Measurements from ENCODE around the gene CEACAM6. TPM values are rescaled to one million over a fixed set of nuclear protein-coding genes. Genes with fewer than 3 reads are reported as not detected.
"Not testable (repeated sequence)": the region's sequence is repeated elsewhere in the genome, so short reads cannot be mapped to it uniquely, and the experiment has no call there.

The CEACAM6 gene
- total RNA-seq, 1 donor from 2014 or later = under 0.01 TPM

DNA sequence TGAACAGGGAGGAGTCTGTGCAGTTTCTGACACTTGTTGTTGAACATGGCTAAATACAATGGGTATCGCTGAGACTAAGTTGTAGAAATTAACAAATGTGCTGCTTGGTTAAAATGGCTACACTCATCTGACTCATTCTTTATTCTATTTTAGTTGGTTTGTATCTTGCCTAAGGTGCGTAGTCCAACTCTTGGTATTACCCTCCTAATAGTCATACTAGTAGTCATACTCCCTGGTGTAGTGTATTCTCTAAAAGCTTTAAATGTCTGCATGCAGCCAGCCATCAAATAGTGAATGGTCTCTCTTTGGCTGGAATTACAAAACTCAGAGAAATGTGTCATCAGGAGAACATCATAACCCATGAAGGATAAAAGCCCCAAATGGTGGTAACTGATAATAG lies 16.1 kb downstream of the CEACAM6 start:
- no peak overlapping the region for H3K27ac ChIP-seq (ENCODE audit: low read depth, low read length)
- H3K27me3 ChIP-seq (ENCODE audit: control insufficient read depth in 3 of 3, insufficient read depth in 3 of 3, low read length in 3 of 3) = peaks cover 0 to 3% (median 2%) of the 10 kb centered on the region in 3 donors
- no peak overlapping the region for H3K9ac ChIP-seq (ENCODE audit: low read depth in 1 of 3, low read length in 3 of 3)
- no peaks in the 10 kb centered on the region for H3K4me1 ChIP-seq (ENCODE audit: control insufficient read depth in 3 of 3, insufficient read depth in 3 of 3, low read length in 3 of 3)
- H3K4me3 ChIP-seq (ENCODE audit: low read length in 3 of 3) = no peak overlapping the region
- no peaks in the 10 kb centered on the region for H3K9me3 ChIP-seq (ENCODE audit: control insufficient read depth in 3 of 3, low read length in 3 of 3)
- no peaks in the 10 kb centered on the region for H3K36me3 ChIP-seq (ENCODE audit: control insufficient read depth in 3 of 3, insufficient read depth in 3 of 3, low read length in 3 of 3)

DNA sequence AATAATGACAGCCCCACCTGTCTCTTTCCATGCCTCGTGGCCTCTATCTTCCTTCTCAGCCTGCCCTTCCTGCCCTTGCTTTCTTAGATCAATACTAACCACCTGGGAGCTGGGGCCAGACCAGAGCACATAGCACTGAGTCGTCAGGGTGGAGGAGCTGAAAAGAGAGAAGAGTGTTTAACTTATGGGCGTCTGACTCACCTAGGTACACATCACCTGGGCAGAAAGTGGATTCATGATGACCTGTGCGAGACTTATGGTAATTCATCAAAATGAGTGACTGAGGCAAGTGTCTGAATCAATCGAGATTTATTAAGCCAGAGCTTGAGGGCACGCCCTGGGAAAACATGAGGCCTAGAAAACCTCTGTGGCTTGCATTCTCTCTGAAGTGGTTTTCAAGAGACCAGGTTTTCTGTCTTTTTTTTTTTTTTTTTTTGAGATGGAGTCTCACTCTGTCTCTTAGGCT lies 19.2 kb downstream of the CEACAM6 start:
- Histone ChIP-seq H3K4me3 (ENCODE audit: low read length in 3 of 3) (no peak overlapping the region), H3K27ac (ENCODE audit: low read depth, low read length) (no peak overlapping the region), H3K36me3 (ENCODE audit: control insufficient read depth in 3 of 3, insufficient read depth in 3 of 3, low read length in 3 of 3) (no peaks in the 10 kb centered on the region), H3K9ac (ENCODE audit: low read depth in 1 of 3, low read length in 3 of 3) (no peak overlapping the region), H3K4me1 (ENCODE audit: control insufficient read depth in 3 of 3, insufficient read depth in 3 of 3, low read length in 3 of 3) (no peaks in the 10 kb centered on the region), H3K9me3 (ENCODE audit: control insufficient read depth in 3 of 3, low read length in 3 of 3) (no peaks in the 10 kb centered on the region), H3K27me3 (ENCODE audit: control insufficient read depth in 3 of 3, insufficient read depth in 3 of 3, low read length in 3 of 3) (peaks cover 2 to 4% (median 3%) of the 10 kb centered on the region in 3 donors)

DNA sequence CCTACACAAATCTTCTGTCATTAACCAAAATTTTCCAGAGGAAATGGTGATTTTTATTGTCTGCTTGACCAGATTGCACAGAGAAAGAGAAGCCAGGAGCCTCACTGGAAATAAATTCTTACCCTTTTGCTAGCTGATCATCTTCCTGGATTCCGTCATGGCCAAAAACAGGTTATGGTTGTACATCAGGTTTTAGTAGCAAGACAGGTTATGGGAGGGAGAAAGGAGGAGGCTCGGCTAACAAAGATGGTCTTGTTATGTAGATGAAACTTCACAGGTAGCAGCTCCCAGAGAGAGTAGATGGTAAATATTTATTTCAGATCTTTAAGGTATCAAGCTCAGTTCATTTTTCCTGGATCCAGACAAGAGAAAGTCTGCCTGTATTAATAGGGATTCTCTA lies 21.4 kb downstream of the CEACAM6 start:
- no peak overlapping the region for H3K9ac ChIP-seq (ENCODE audit: low read depth in 1 of 3, low read length in 3 of 3)
- no peak overlapping the region for H3K27ac ChIP-seq (ENCODE audit: low read depth, low read length)
- no peaks in the 10 kb centered on the region for H3K36me3 ChIP-seq (ENCODE audit: control insufficient read depth in 3 of 3, insufficient read depth in 3 of 3, low read length in 3 of 3)
- peaks cover 4 to 10% (median 5%) of the 10 kb centered on the region in 3 donors for H3K27me3 ChIP-seq (ENCODE audit: control insufficient read depth in 3 of 3, insufficient read depth in 3 of 3, low read length in 3 of 3)
- H3K4me3 ChIP-seq (ENCODE audit: low read length in 3 of 3) = no peak overlapping the region
- no peaks in the 10 kb centered on the region for H3K9me3 ChIP-seq (ENCODE audit: control insufficient read depth in 3 of 3, low read length in 3 of 3)
- no peaks in the 10 kb centered on the region for H3K4me1 ChIP-seq (ENCODE audit: control insufficient read depth in 3 of 3, insufficient read depth in 3 of 3, low read length in 3 of 3)

DNA sequence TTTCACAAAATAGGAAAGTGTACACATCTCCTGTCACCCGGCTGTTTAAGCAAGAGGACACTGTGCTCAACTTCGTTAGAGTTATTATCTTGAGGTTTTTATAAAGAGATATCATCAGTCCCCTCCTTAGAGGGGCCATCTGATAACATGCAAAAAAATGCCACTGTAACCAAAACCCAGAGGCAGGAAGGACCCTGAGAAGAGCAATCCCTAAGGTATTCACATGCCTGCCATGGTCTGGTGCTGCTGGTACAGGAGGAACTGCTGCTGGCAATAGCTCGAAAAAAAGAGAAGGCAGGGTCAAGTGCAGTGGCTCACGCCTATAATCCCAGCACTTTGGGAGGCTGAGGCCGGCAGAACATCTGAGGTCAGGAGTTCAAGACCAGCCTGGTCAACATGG lies 28.3 kb downstream of the CEACAM6 start:
- H3K27ac ChIP-seq (ENCODE audit: low read depth, low read length) = no peak overlapping the region
- H3K9me3 ChIP-seq (ENCODE audit: control insufficient read depth in 3 of 3, low read length in 3 of 3) = no peaks in the 10 kb centered on the region
- H3K27me3 ChIP-seq (ENCODE audit: control insufficient read depth in 3 of 3, insufficient read depth in 3 of 3, low read length in 3 of 3) = peaks cover 29 to 37% (median 31%) of the 10 kb centered on the region in 3 donors
- no peak overlapping the region for H3K9ac ChIP-seq (ENCODE audit: low read depth in 1 of 3, low read length in 3 of 3)
- H3K4me3 ChIP-seq (ENCODE audit: low read length in 3 of 3) = no peak overlapping the region
- no peaks in the 10 kb centered on the region for H3K4me1 ChIP-seq (ENCODE audit: control insufficient read depth in 3 of 3, insufficient read depth in 3 of 3, low read length in 3 of 3)
- no peaks in the 10 kb centered on the region for H3K36me3 ChIP-seq (ENCODE audit: control insufficient read depth in 3 of 3, insufficient read depth in 3 of 3, low read length in 3 of 3)

DNA sequence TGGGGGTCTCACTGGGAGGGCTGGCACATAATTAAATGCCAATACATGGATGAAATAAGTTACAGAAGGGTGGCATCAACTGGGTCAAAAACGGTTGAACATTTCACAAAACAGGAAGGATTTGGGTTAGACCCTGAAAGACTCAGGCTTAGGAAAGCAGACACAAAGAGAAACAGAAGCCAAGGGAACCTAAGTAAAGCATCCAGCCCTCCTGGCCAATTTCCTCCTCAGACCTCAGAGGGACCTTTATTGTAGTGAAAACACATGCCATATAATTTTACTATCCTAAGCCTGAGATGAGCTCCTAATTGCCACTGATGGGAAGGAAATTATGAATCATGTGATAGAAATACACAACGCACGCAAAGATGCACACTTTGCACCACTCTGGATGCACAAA lies 29.0 kb downstream of the CEACAM6 start:
- Histone ChIP-seq H3K9me3 (ENCODE audit: control insufficient read depth in 3 of 3, low read length in 3 of 3) (no peaks in the 10 kb centered on the region), H3K4me3 (ENCODE audit: low read length in 3 of 3) (no peak overlapping the region), H3K9ac (ENCODE audit: low read depth in 1 of 3, low read length in 3 of 3) (no peak overlapping the region), H3K27me3 (ENCODE audit: control insufficient read depth in 3 of 3, insufficient read depth in 3 of 3, low read length in 3 of 3) (peaks cover 29 to 37% (median 31%) of the 10 kb centered on the region in 3 donors), H3K4me1 (ENCODE audit: control insufficient read depth in 3 of 3, insufficient read depth in 3 of 3, low read length in 3 of 3) (no peaks in the 10 kb centered on the region), H3K27ac (ENCODE audit: low read depth, low read length) (no peak overlapping the region), H3K36me3 (ENCODE audit: control insufficient read depth in 3 of 3, insufficient read depth in 3 of 3, low read length in 3 of 3) (no peaks in the 10 kb centered on the region)

DNA sequence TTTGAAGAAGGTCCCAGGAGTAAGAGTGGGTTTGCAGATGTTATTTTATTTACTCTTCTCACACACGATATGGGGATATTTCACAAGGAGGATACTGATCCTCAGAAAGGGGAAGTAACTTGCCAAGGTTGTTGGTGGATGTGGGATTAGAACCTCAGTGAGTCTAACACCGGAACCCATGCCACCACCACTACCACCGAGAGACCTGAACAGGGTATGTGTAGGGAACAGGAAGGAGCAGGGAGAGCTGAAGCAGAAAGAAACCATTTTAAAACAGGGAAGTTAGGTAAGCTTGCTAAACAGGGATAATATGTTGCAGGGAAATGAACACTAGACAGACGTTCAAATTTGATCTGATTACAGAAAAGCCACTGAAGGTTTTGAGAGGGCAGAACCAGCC lies 29.4 kb downstream of the CEACAM6 start:
- H3K27me3 ChIP-seq (ENCODE audit: control insufficient read depth in 3 of 3, insufficient read depth in 3 of 3, low read length in 3 of 3) = peaks cover 28 to 37% (median 31%) of the 10 kb centered on the region in 3 donors
- no peaks in the 10 kb centered on the region for H3K36me3 ChIP-seq (ENCODE audit: control insufficient read depth in 3 of 3, insufficient read depth in 3 of 3, low read length in 3 of 3)
- no peak overlapping the region for H3K27ac ChIP-seq (ENCODE audit: low read depth, low read length)
- no peak overlapping the region for H3K4me3 ChIP-seq (ENCODE audit: low read length in 3 of 3)
- no peak overlapping the region for H3K9ac ChIP-seq (ENCODE audit: low read depth in 1 of 3, low read length in 3 of 3)
- no peaks in the 10 kb centered on the region for H3K4me1 ChIP-seq (ENCODE audit: control insufficient read depth in 3 of 3, insufficient read depth in 3 of 3, low read length in 3 of 3)
- no peaks in the 10 kb centered on the region for H3K9me3 ChIP-seq (ENCODE audit: control insufficient read depth in 3 of 3, low read length in 3 of 3)

DNA sequence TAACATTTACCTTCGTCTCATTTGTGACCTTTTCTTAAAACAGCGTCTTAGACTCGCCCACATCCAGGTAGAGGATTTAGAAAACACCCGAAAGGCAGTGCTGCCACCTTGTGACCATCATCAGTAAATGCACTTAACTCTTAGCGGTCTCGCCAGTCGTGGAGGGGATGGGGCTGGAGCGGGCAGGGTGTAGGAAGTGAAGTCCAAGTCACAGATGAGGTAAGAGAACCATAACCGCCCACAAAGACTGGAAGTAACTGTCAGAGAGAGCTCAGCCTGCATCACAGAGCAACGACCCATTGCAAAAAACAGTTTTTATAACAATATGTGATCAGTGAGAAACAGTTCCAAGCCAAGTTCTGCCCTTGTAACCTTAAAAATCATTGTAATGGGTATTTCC lies 30.3 kb downstream of the CEACAM6 start:
- Histone ChIP-seq H3K27me3 (ENCODE audit: control insufficient read depth in 3 of 3, insufficient read depth in 3 of 3, low read length in 3 of 3) (peaks cover 21 to 37% (median 30%) of the 10 kb centered on the region in 3 donors), H3K36me3 (ENCODE audit: control insufficient read depth in 3 of 3, insufficient read depth in 3 of 3, low read length in 3 of 3) (no peaks in the 10 kb centered on the region), H3K4me1 (ENCODE audit: control insufficient read depth in 3 of 3, insufficient read depth in 3 of 3, low read length in 3 of 3) (no peaks in the 10 kb centered on the region), H3K27ac (ENCODE audit: low read depth, low read length) (no peak overlapping the region), H3K9ac (ENCODE audit: low read depth in 1 of 3, low read length in 3 of 3) (no peak overlapping the region), H3K9me3 (ENCODE audit: control insufficient read depth in 3 of 3, low read length in 3 of 3) (no peaks in the 10 kb centered on the region), H3K4me3 (ENCODE audit: low read length in 3 of 3) (no peak overlapping the region)

DNA sequence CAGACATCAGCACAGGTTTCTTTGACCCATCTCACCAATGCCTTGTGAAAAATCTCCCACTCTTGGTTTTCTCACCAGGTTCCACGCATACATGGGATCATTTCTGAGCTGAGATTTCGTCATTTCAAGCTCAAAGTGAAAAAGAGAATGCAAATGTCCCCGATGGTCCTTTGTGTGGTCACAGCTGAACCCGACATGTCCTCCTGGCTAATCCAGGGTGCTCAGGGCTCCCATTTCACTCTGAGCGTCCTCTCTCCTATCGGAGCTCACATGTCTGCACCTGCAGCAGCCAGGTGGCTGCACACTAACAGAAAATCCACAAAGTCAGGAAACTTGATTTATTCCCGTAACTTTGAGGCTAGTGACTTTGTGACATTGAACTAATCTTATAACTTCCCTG lies 31.7 kb downstream of the CEACAM6 start:
- Histone ChIP-seq H3K4me1 (ENCODE audit: control insufficient read depth in 3 of 3, insufficient read depth in 3 of 3, low read length in 3 of 3) (no peaks in the 10 kb centered on the region), H3K27ac (ENCODE audit: low read depth, low read length) (no peak overlapping the region), H3K9ac (ENCODE audit: low read depth in 1 of 3, low read length in 3 of 3) (no peak overlapping the region), H3K4me3 (ENCODE audit: low read length in 3 of 3) (no peak overlapping the region), H3K36me3 (ENCODE audit: control insufficient read depth in 3 of 3, insufficient read depth in 3 of 3, low read length in 3 of 3) (no peaks in the 10 kb centered on the region), H3K9me3 (ENCODE audit: control insufficient read depth in 3 of 3, low read length in 3 of 3) (no peaks in the 10 kb centered on the region), H3K27me3 (ENCODE audit: control insufficient read depth in 3 of 3, insufficient read depth in 3 of 3, low read length in 3 of 3) (peaks cover 21 to 40% (median 28%) of the 10 kb centered on the region in 3 donors)

DNA sequence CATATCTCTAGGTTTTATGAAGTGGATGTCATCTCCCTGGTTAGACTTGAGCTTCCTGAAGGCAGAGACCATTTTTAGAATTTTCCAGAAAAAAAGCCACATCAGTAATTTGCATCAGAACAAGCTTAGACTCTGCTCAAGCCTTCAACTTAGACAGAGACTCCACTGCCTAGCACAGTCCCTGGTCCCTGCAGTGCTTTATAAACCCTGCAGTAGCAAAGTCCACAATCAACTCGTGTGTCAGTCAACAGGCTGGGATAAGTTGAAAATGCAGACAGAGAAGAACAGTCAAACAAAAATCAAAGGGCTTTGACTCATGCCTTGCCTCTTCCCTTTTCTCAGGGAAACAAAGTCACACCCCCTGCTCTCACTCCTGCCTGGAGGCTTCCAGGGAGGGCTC lies 33.2 kb downstream of the CEACAM6 start:
- not testable (repeated sequence) for H3K9me3 ChIP-seq (ENCODE audit: control insufficient read depth in 3 of 3, low read length in 3 of 3); H3K4me3 ChIP-seq (ENCODE audit: low read length in 3 of 3); H3K27ac ChIP-seq (ENCODE audit: low read depth, low read length); H3K4me1 ChIP-seq (ENCODE audit: control insufficient read depth in 3 of 3, insufficient read depth in 3 of 3, low read length in 3 of 3); H3K9ac ChIP-seq (ENCODE audit: low read depth in 1 of 3, low read length in 3 of 3); H3K36me3 ChIP-seq (ENCODE audit: control insufficient read depth in 3 of 3, insufficient read depth in 3 of 3, low read length in 3 of 3)
- H3K27me3 ChIP-seq (ENCODE audit: control insufficient read depth in 3 of 3, insufficient read depth in 3 of 3, low read length in 3 of 3) = peaks cover 28 to 32% (median 29%) of the 10 kb centered on the region in 3 donors

DNA sequence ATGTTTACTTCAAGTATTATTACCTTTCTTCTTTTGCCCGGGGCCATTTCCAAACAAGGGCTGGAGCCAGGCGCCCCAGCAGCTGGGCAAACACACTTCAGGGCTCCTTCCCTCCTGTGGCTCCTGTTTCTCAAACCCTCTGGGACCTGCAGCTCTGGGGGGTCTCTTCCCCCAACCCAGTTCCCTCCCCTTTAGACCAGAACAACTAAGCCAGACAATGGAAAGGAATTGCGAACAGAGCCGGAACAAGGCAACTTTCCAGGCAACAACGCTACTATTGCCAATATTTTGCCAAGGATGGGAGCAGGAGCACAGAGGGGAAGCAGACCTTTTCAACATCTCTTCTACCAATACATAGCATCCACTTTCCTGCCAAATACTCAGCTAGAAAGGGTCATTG lies 33.7 kb downstream of the CEACAM6 start:
- H3K9ac ChIP-seq (ENCODE audit: low read depth in 1 of 3, low read length in 3 of 3); H3K36me3 ChIP-seq (ENCODE audit: control insufficient read depth in 3 of 3, insufficient read depth in 3 of 3, low read length in 3 of 3); H3K4me3 ChIP-seq (ENCODE audit: low read length in 3 of 3); H3K9me3 ChIP-seq (ENCODE audit: control insufficient read depth in 3 of 3, low read length in 3 of 3); H3K4me1 ChIP-seq (ENCODE audit: control insufficient read depth in 3 of 3, insufficient read depth in 3 of 3, low read length in 3 of 3); H3K27ac ChIP-seq (ENCODE audit: low read depth, low read length): not testable (repeated sequence)
- H3K27me3 ChIP-seq (ENCODE audit: control insufficient read depth in 3 of 3, insufficient read depth in 3 of 3, low read length in 3 of 3) = peaks cover 28 to 32% (median 29%) of the 10 kb centered on the region in 3 donors

All from skeletal muscle tissue (tissue), 4 donors.